Pancreas (tissue), 10 donors: ENCODE data around the gene MYO1E. TPM values are rescaled to one million over a fixed set of nuclear protein-coding genes. Genes with fewer than 3 reads are reported as not detected.

ENCODE experiments used
- ATAC-seq, 4 donors: fragments of 200-7000 bp; cut with Tn5 transposase; one replicate each; pipeline versions ENCODE4 v1.8.0 to v1.9.1; 2020; ENCODE audit warnings: mild to moderate bottlenecking in 4 of 4, moderate library complexity in 4 of 4
- DNase-seq, 6 donors: peaks; one replicate each; pipeline ENCODE4 v3.0.0-alpha.2; 2020
- FAIRE-seq: peaks from 2 replicates; lab custom pipeline; 2012; peaks lifted over from hg19 to GRCh38; lab: Jason Lieb, UNC
- H3K27ac ChIP-seq, 4 donors: fragments of 200-600 bp; sonication (generic); 1 replicate in 3 of 4; 2 replicates in 1 of 4; pipeline versions ENCODE4 v1.5.0 to v1.8.0; 2020
- H3K27me3 ChIP-seq, 4 donors: fragments of 200-600 bp; one replicate each; pipeline ENCODE4 v1.8.0; 2021
- H3K36me3 ChIP-seq, 3 donors: fragments of 200-600 bp; sonication (generic) in 1 of 3; one replicate each; pipeline versions ENCODE4 v1.5.0 to v1.8.0; 2020 to 2021
- H3K4me1 ChIP-seq, 3 donors: fragments of 200-600 bp; one replicate each; pipeline ENCODE4 v1.8.0; 2021
- H3K4me3 ChIP-seq, 4 donors: fragments of 200-600 bp; sonication (generic) in 2 of 4; one replicate each; pipeline versions ENCODE4 v1.5.0 to v1.8.0; 2020 to 2021
- H3K9me3 ChIP-seq, 4 donors: fragments of 200-600 bp; one replicate each; pipeline ENCODE4 v1.8.0; 2021
- WGBS, 2 donors: extraction: QIAGEN DNeasy Blood & Tissue Kit; methylation state at CpG; one replicate each; pipeline ENCODE4 v1.1.7; 2013; 5-methylcytosine and 5-hydroxymethylcytosine counted together
- intact Hi-C, 3 donors: fragments of 100-400 bp; cut with DNase I; formaldehyde crosslinking; loops; one replicate each; pipeline versions ENCODE4 v1.11.1 to v1.14.2; 2022
- polyA plus RNA-seq, 2 donors: library from polyadenylated mRNA; stranded (reverse); fragments of 200-250 nt; gene quantifications; one replicate each; pipeline ENCODE4 v1.2.3, GENCODE V29; 2013
- total RNA-seq, 6 donors: library from RNA; stranded (reverse); fragmentation: NEBNext Ultra II Directional in 4 of 6; extraction: Animal tissue kit (Norgen Biotek cat#: 25700) in 4 of 6; gene quantifications; one replicate each; pipeline versions ENCODE4 v1.2.1 to v1.2.4, GENCODE V29; 2021 to 2023
- TF ChIP-seq, protein P1 (sequence below), 4 donors: fragments of 200-600 bp; sonication (generic) in 3 of 4; IDR thresholded peaks; one replicate each; pipeline versions ENCODE4 v1.5.0 to v1.8.0; 2021; ENCODE audit warnings: antibody characterized with exemption in 4 of 4
- donor health status: healthy with polysubstance abuse.
- donor health status: DM: no; HTN: no; CAD: no; lungs with moderate emphysema.
- donor health status: DM: no; HTN: no; CAD: no.
- donor health status: control.
- donor health status: control.
- donor health status: Bipolar disorder and iron deficiency.
- donor health status: DM: yes; HTN: yes; CAD: no.
- donor health status: DM: no; HTN: no; CAD: no.
- donor health status: DM: no; HTN: no; CAD: no.
- donor health status: DM: yes; HTN: yes; CAD: no.

MYO1E gene
- total and polyA plus RNA-seq, 8 donors: 7.8 to 81.1 (median 25.6) TPM

DNA sequence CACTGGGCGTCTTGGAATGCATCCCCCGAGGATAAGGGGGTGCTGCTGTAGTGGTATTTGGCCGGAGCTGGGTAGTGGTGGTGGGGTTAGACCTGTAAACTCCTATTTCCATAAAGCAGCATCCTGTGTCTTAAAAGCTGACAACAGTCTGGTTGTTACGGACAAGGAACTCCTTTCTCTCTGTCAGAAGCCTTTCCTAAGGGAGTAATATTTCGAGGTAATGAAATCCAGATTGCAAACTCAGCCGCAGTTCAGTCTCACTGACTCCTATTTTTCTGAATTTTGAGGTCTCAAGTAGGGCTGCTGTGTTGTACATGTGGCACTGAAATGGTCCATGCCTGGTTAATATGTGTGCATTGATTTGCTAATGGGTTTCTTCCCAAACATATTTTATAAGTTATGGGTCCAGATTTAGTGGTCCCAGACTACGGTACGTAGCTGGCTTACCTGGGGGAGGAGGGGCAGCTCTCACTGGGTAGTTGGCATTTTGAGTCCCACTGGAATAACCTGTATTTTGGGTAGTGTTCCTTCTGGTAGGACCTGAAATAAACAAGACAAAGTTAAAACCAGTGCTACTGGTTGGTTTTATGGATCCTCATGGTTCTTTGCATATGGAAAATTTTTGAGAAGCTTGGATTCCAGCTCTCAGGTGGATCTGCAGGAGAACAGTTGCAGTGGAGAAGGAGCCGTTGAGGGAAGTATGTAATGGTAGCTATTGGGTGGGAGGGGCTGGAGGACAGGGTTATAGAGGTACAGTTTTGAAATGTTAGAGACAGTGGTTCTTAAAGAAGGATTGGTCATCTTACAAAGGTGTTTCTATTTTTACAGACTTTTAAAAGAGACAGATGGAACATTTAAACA lies 214.6 kb downstream of the MYO1E start:
- Histone ChIP-seq H3K9me3 (no peaks in the 10 kb centered on the region), H3K4me3 (no peak overlapping the region), H3K36me3 (peaks cover 0 to 20% (median 2%) of the 10 kb centered on the region in 3 donors), H3K4me1 (no peaks in the 10 kb centered on the region), H3K27ac (no peak overlapping the region), H3K27me3 (no peaks in the 10 kb centered on the region)
- WGBS, 2 donors: 90 to 96% methylated on average over 9 of the region's 9 CpGs
- TF ChIP-seq, protein P1, sequence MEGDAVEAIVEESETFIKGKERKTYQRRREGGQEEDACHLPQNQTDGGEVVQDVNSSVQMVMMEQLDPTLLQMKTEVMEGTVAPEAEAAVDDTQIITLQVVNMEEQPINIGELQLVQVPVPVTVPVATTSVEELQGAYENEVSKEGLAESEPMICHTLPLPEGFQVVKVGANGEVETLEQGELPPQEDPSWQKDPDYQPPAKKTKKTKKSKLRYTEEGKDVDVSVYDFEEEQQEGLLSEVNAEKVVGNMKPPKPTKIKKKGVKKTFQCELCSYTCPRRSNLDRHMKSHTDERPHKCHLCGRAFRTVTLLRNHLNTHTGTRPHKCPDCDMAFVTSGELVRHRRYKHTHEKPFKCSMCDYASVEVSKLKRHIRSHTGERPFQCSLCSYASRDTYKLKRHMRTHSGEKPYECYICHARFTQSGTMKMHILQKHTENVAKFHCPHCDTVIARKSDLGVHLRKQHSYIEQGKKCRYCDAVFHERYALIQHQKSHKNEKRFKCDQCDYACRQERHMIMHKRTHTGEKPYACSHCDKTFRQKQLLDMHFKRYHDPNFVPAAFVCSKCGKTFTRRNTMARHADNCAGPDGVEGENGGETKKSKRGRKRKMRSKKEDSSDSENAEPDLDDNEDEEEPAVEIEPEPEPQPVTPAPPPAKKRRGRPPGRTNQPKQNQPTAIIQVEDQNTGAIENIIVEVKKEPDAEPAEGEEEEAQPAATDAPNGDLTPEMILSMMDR (IDR thresholded peaks at IDR 0.05): no peak
- ATAC-seq (no peak), DNase-seq (no peak), FAIRE-seq (no peak)
- intact Hi-C loops: no loop called here

DNA sequence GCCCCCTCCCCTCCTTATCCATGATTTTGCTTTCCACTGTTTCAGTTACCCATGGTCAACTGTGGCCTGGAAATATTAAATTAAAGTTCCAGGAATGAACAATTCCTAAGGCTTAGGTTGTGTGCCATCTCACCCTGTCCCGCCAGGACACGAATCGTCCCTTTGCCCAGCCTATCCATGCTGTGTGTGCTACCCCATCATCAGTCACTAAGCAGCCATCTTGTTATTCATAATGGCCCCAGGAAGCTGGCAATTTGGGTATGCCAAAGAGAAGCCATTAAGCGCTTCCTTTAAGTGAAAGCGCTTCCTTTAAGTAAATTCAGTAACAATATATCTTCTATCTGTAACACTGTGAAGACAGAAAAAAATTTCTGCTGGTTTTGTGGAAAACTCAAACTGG lies 215.3 kb downstream of the MYO1E start:
- intact Hi-C loops: no loop called here
- H3K36me3 ChIP-seq: peaks cover 0 to 20% (median 6%) of the 10 kb centered on the region in 3 donors
- WGBS, 2 donors: 97% methylated on average over 5 of the region's 5 CpGs
- H3K4me1 ChIP-seq: no peaks in the 10 kb centered on the region
- FAIRE-seq (no peak), DNase-seq (no peak), ATAC-seq (no peak)
- H3K4me3 ChIP-seq: no peak overlapping the region
- H3K27ac ChIP-seq: no peak overlapping the region
- H3K27me3 ChIP-seq: no peaks in the 10 kb centered on the region
- H3K9me3 ChIP-seq: no peaks in the 10 kb centered on the region
- TF ChIP-seq, protein P1 (IDR thresholded peaks at IDR 0.05): no peak

DNA sequence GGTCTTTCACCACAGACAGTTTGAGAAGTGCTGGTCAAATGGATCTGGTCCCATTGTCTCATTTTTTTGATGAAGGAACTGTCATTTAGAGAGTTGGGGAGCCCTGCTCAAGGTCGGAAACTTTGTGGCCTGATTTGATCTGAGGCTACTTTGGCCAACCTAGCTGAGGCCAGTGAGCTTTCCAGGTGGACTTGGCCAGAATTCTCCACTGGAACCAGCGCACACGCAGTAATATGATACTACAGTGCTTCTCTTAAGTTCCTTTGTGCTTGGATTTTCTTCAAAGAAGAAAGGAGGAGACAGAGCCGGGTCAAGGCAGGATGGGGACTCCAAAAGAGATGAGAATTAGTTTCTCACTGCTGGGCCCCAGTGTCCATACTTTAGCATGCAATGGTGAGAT lies 217.2 kb downstream of the MYO1E start:
- intact Hi-C loops: no loop called here
- peak in 1 of 6 donors; percentile 7 for DNase-seq
- FAIRE-seq: no peak
- WGBS, 2 donors: 76 to 83% methylated on average over 4 of the region's 4 CpGs
- Histone ChIP-seq H3K27ac (no peak overlapping the region), H3K27me3 (no peaks in the 10 kb centered on the region), H3K9me3 (no peaks in the 10 kb centered on the region), H3K36me3 (peaks cover 0 to 13% (median 3%) of the 10 kb centered on the region in 3 donors), H3K4me3 (no peak overlapping the region), H3K4me1 (no peaks in the 10 kb centered on the region)
- TF ChIP-seq, protein P1 (IDR thresholded peaks at IDR 0.05): no peak
- ATAC-seq: no peak

DNA sequence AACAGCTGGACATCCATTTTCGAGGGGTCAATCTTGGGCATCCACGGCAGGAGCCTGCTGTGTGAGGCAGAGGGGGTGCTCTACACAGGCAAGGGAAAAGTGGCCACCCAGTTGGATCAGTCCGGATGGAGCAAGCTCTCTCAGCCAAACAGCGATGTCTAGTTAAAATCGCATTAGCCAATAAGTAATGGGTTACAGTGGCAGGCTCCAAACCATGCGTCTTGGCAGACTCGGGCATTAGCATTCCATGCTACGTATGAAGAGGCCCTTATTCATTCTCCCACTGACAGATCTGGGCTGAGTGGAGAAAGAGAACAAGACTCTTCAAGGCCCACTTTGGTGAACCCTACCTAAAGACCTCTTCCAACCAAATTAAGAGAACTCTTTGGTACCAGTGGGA lies 218.4 kb downstream of the MYO1E start:
- intact Hi-C loops: no loop called here
- FAIRE-seq: no peak
- ATAC-seq: no peak
- DNase-seq: peak in 1 of 6 donors; percentile 21
- 89 to 90% methylated on average over 8 of the region's 8 CpGs for WGBS, 2 donors
- Histone ChIP-seq H3K9me3 (no peaks in the 10 kb centered on the region), H3K4me3 (no peak overlapping the region), H3K36me3 (peaks cover 0 to 11% (median 3%) of the 10 kb centered on the region in 3 donors), H3K27me3 (no peaks in the 10 kb centered on the region), H3K4me1 (no peaks in the 10 kb centered on the region), H3K27ac (no peak overlapping the region)
- TF ChIP-seq, protein P1 (IDR thresholded peaks at IDR 0.05): no peak

DNA sequence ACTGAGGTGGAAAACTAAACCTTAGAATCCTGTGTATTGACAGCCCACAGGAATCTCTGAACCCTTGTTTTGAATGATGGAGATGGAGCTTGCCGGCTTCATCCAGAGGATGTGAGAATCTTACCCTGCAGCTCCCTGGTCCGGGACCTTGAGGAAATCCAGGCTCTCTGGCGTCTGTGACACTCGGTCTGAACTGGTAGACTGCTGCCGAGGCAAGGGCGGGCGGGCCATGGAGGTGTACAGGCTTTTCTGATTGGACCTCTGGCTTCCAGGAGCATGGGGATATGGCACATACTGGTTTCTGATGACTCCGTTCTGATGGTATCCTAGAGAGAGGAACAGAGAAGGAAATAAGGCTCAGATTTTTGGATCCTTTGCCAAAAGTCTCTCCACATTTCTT lies 219.2 kb downstream of the MYO1E start:
- intact Hi-C loops: no loop called here
- TF ChIP-seq, protein P1 (IDR thresholded peaks at IDR 0.05): no peak
- DNase-seq (peak in 1 of 6 donors; percentile 17), FAIRE-seq (no peak), ATAC-seq (no peak)
- Histone ChIP-seq H3K4me3 (no peak overlapping the region), H3K4me1 (no peaks in the 10 kb centered on the region), H3K36me3 (peaks cover 0 to 8% (median 3%) of the 10 kb centered on the region in 3 donors), H3K27ac (no peak overlapping the region), H3K27me3 (no peaks in the 10 kb centered on the region), H3K9me3 (no peaks in the 10 kb centered on the region)
- 92 to 97% methylated on average over 8 of the region's 8 CpGs for WGBS, 2 donors
